Skin of body (tissue), 2 donors: ENCODE measurements around the gene C20orf202. TPM values are rescaled to one million over a fixed set of nuclear protein-coding genes. Genes with fewer than 3 reads are reported as not detected.

Source experiments
- DNase-seq: peaks from one replicate; lab custom pipeline; 2025; lab: John Stamatoyannopoulos, UW
- total RNA-seq: library from RNA; depleted of rRNA; stranded (reverse); fragments of >200 nt; gene quantifications from one replicate; pipeline ENCODE4 v1.2.3, GENCODE V29; 2014

Gene C20orf202
- 0.69 TPM for total RNA-seq

GRCh38 chr20:1202762-1203504, at the start of gene C20orf202:
Gene C20orf202, plus strand, starts transcription at chr20:1203454. Its CDS starts 132 bp downstream, at chr20:1203586.
- no peak for DNase-seq

- no peak for DNase-seq
These were observed 49.0 kb upstream of the C20orf202 start for GRCh38 chr20:1154226-1154625.

DNA sequence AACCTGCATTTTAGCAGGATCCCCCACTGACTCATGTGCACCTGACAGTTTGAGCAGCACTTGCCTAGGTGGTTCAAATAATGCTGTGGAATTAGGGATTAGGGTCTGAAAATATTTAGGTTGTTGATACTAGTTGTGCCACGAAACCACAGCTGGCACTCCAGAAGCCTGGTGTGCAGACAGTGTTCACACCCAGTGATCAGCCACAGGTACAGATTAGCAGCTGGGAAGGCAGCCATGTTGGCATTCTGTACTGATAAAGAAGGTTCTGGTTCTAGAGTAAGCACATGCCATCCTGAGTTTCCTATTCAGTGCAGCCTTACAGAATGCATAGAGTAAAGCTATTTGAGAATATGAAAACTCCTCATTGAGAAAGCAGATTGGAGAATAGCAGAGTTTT, 48.6 kb upstream of the C20orf202 start:
- no peak for DNase-seq

DNA sequence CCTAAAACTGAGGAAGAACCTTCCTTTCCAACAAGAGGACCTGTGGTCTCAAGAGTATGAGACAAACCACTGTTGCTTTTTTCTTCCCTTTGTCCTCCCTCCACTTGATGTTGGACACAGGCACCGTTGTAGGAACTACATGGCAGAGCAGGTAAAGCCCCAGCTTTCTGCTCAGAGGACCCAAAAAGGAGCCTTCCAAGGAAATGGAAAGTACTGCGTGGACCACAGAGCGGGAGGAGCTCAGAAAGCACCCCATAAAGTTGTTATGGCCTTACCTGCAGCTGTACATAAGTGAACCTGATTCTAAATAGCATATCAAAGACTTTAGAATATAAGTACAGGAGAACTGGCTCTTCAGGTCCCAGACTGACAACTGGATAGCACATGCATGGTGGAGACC, 47.9 kb upstream of the C20orf202 start:
- no peak for DNase-seq

DNA sequence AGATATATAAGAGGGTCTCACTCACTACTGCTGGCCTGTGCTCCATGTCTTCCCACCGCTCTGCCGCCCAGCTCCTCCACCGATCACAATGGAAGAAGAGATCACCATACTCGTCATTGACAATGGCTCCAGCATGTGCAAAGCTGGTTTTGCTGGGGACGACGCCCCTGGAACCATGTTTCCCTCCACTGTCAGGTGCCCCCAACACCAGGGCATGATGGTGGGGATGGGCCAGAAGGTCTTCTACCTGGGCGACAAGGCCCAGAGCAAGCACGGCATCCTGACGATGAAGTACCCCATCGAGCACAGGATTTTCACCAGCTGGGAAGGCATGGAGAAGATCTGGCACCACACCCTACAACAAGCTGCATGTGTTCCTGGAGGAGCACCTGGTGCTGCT, 42.8 kb upstream of the C20orf202 start:
- DNase-seq: no peak

DNA sequence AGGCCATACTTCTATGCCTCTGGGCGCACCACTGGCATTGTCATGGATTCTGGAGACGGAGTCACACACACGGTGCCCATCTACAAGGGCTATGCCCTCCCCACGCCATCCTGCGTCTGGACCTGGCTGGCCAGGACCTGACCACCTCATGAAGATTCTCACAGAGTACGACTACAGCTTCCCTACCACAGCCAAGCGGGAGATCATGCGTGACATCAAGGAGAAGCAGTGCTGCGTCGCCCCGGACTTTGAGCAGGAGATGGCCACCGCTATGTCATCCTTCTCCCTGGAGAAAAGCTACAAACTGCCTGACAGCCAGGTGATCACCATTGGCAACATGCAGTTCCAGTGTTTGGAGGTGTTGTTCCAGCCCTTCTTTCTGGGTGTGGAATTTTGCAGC, 42.3 kb upstream of the C20orf202 start:
- DNase-seq: no peak

DNA sequence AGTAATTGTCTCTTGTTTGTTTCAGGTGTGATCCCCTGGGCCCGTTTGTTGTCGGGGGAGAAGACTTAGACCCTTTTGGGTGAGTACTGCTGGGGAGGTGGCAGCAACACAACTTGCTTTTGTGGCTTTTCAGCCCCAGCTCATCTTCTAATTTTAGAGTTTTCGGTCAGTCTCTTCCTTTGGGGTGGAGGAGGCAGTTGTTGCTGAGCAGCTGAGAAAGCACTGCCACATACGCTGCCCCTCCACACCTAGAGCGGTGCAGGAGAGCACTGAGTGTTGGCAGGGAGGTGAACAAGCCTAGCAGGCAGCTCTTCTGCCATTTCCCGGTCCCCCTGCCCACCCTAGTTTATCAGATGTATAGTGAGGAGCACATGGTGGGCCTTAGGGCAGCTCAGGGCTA, 40.1 kb upstream of the C20orf202 start:
- no peak for DNase-seq

- DNase-seq: no peak
These were observed 39.6 kb upstream of the C20orf202 start for GRCh38 chr20:1163653-1164052.

DNA sequence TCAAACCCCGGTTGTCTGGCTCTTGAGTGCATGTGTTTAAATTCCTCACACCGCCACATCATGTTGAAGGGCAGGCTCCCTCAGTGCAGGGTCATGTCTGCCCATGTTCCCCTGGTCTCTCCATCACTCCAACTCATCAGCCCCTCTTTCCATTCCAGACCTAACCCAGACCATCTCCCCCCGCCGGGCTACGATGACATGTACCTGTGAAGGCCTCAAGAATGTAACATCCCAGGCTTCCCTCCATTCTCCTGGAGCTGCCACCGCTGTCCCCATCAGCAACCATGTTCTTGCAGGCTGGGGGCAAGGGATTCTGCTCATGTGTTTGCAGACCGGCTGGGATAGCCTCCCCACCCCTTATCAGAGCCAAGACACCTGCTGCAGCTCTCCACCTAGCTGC, 38.4 kb upstream of the C20orf202 start:
- no peak for DNase-seq

DNA sequence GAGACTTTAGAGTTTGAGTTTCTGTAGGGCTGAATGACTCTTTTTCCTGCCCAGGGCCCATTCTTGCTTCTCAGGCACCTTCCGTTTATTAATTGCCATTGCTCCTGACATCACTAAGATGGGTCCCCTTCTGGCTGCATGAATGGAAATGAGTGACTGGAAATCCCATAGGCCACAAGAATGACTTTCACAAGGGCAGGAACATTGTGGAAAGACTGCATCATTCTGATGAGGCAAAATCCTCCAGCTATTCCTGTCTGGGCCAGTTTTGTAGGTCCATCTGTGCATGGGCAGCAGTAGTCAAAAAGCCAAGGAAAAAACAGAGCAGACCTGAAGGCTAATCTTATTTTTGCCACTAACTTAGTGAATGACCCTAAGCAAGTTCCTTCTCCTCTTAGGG, 37.7 kb upstream of the C20orf202 start:
- no peak for DNase-seq

DNA sequence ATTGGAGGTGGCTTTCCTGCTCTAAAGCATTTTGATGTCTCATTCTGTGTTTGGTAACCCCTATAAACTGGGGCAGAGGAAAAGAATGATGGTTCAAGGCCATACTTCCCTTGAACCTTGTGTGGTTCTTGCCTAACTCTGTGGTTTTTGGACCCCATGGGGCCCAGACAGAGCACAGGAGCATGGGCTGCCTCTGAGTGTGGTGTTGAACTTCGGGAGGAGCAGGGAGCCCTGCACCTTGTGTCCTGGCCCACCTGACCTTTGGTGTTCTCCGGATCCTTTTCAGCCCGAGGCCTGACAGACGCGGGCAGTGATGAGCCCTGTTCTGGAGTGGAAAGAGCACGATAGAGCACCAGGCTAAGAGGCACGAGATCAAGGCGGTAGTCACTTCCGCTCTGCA, 37.3 kb upstream of the C20orf202 start:
- no peak for DNase-seq

- no peak for DNase-seq
These were observed 36.1 kb upstream of the C20orf202 start for GRCh38 chr20:1166948-1167720.

- no peak for DNase-seq
These were observed 34.0 kb upstream of the C20orf202 start for GRCh38 chr20:1169224-1169623.

GRCh38 chr20:1171461-1172093, 31.7 kb upstream of the C20orf202 start:
- no peak for DNase-seq

DNA sequence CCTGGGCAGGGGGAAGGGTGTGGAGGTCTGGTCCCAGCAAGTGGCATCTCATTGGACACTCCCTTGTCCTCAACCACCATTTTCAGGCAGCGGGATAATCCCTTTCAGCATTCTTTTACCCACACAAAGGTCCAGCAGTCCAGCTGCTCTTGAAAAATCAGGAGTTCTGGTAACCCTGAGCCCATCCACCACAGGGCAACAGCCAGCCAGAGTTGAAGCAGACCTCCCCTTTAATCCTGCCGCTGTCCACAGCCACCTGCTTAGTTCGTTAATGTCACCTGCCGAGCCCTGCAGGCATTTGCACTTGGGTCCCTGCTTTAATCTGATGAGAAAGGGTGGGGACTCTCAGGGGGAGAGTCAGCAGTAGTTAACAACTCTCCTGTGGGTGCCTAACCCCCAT, 29.6 kb upstream of the C20orf202 start:
- DNase-seq: no peak

DNA sequence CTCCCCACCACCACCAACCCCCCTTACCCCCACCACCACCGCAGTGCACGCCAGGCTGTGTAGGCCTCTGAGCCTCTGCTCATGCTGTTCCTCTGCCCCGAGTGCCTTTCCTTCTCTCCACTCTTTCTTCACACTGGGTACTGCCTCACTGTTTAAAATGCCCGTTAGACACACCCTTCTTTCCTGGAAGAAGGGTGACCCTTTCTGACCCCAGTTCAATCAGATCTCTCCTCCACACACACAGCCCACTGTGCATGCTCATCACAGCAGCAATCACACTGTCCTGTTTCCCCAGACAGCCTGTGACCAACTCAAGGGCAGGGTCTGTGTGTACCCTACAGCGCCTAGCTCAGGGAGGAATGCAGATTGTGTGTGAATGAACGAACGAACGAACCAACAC, 28.5 kb upstream of the C20orf202 start:
- DNase-seq: no peak

GRCh38 chr20:1177680-1178079, 25.6 kb upstream of the C20orf202 start:
- DNase-seq: no peak

GRCh38 chr20:1178103-1178502, 25.2 kb upstream of the C20orf202 start:
- no peak for DNase-seq

- no peak for DNase-seq
These were observed 24.6 kb upstream of the C20orf202 start for GRCh38 chr20:1178623-1179022.

DNA sequence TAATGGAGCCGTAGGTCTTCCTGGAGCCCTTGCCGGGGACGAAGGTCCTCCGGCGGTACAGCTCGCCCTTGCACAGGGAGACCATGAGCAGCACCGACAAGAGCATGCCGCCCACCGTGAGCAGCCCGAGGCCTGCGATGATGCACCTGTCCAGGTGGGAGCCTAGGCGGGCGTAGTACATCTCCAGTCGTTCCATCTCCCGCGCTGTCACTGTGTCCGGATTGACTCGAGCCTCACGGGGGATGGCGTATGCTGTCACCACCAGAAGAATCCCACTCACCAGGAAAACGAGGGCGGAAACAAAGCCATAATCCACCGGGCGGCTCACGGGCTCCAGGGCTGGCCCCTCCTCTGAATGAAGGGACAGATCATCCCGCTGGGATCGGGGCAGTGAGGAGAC, 22.3 kb upstream of the C20orf202 start:
- DNase-seq: no peak

DNA sequence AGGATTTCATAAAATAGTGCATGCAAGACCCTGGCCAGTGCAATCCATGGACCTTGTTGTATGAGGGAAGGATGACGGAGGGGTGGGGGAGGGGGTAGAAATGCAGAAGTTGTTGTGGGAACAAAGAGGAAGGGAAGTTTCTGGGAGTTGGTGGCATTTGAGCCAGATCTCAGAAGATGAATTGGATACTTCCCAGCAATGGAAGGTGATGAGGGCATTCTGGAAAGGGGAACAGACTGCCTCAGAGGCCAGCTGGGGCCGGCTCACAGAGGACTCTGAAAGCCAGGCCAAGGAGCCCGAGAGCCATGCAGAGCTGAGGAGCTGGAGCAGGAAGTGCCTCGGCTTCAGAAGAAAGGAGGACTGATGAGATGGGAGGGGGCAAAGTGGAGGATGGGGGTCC, 21.1 kb upstream of the C20orf202 start:
- no peak for DNase-seq

DNA sequence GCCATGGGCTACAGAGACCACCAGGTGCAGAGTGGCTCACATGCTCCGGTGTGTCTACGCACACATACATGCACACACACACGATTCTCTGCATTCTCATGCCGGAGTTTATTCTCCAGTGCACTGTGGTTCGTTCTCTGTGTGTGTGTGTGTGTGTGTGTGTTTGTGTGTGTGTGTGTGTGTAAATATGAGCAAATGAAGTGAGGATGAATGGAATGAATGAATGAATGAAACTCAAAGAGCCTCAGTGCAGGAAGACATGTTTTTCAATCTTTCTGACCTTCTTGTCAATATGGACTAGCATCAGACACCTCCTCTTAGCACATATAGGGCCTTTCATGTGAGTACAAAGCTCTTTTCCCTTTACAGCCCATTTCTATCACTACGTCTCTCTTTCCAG, 20.1 kb upstream of the C20orf202 start:
- no peak for DNase-seq

GRCh38 chr20:1184260-1184637, 19.0 kb upstream of the C20orf202 start:
- DNase-seq: no peak
